DMS153 treated with DMSO at 0.1 percent for 48 hours (cell line): ENCODE data around the gene COL26A1.

Experiments
- DNase-seq: peaks from one replicate; lab custom pipeline; 2025; ENCODE audit not compliant: unreplicated experiment; lab: John Stamatoyannopoulos, UW

The COL26A1 gene

DNA sequence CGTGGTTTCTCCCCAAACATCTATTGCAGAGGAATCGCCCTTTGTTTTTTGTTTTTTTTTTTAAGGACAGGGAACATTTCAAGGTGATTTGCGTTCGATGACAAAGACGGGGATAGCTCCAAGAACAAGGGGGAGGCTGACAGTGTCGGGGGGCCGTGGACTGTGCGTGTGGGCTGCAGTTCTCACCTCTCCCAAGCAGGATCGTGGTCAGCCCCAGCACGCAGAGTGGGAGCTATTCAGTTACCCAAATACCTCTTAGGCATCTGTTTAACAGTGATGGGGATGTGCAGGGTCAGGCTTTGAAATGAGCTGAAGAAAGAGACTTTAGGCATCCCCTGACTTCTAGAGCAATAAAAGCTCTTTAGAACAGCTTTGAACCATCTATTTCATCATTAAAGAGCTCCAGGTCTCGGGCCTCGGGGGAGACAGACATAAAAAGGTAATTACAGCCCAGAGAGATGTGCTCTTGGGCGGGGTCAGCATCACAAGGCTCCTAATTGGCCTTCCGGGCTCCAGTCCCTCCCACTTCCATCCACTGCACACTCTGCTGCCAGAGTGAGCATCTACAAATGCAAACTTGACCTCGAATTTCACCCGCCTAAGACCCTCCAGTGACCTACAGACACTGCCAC is 169.2 kb downstream of the COL26A1 start:
- no peak for DNase-seq

DNA sequence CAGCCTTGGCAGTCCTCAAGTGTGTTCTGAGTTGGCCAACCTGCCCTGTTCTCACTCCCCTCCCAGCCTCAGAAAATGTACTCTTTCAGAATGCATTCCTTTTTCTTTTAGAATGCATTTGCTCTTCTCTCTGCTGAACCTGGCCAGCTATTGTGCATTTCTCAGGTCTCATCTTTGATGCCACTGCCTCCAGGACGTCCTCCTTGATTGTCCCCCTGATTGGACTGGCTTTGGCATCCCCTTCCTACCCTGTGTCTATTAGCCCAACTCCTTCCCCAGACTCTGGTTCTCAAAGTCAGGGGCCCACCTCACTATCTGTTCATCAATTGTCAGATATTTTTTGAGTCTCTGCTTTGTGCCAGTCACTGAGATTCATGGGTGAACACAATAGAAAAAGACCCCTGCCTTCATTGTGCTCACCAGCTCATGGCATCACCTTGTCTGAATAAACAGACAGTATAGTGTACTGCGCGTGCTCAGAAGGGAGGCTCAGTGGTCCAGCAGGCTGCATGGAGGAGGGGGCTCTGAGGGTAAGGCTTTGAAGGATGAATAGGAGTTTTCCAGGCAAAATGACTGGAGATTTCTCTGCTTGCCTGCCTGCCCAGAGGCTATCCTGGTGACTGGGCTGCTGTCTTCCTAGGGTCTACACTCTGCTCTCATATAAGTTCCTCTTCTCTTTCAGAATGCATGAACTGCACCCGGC is 169.9 kb downstream of the COL26A1 start:
- no peak for DNase-seq

DNA sequence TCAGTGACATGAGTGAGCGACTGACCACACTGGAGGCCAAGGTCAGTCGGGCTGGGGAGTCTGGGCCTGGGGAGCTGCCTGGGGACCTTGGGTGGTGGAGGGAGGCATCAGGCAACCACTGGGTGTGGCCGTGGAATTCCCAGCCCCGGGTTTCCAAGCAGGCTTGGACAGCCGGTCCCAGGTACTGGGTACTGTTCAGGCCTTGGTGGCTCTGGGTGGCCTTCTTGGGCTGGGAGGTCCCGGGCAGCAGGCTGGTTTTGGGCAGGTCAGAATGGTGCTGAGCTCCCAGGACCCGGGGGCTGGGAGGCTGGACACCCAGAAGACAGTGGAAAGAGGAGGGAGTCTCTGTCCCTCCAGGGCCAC is 170.4 kb downstream of the COL26A1 start:
- no peak for DNase-seq

DNA sequence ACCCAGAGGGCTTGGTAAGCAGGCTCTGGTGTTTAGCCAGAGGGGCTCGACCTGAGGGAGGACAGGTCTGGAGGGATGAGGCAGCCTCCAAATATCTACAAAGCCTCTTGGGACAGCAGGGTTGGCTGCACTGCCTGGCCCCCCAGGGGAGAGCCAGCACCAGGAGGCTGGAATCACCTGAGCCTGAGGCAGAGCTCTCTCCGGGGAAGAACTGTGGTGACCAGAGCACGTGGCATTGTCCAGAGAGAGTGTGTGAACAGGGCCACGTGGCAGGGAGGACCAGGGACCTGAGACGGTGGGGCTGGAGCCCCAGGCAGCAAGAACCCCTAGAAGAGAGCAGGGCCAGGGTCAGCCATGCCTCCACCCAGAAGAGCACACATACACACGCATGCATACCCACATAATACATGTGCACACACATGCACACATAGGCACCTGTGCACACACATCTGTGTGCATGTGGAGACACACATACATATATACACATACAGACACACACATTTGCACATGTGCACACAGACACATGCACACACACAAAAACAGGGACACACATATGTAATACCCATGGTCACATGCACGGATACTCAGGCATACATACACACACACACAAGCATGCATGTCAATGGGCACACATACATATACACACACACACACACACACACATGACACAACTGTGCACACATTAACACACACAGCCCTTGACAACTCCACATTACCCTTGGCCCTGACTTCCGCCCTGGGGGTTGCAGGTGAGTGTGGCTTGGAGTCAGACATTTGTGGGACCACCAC is 171.5 kb downstream of the COL26A1 start:
- no peak for DNase-seq

DNA sequence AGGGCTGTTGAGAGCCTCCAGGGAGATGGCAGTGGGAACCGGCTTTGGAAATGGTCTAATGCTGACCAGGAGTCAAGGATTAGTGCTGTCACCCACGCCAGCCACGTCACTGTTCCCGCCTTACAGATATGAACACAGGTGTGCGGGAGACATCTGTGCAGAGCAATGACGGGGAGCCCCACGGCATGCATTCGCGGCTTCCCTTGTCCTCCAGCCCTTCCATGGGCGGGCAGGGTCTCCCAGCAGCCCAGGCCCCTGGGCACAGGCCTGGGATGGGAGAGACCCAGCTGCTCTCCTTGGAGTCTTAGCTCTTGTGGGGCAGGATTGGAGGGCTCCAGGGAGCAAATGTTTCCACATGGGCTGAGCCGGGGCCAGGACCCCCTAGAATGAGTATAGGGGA is 172.2 kb downstream of the COL26A1 start:
- DNase-seq = no peak

DNA sequence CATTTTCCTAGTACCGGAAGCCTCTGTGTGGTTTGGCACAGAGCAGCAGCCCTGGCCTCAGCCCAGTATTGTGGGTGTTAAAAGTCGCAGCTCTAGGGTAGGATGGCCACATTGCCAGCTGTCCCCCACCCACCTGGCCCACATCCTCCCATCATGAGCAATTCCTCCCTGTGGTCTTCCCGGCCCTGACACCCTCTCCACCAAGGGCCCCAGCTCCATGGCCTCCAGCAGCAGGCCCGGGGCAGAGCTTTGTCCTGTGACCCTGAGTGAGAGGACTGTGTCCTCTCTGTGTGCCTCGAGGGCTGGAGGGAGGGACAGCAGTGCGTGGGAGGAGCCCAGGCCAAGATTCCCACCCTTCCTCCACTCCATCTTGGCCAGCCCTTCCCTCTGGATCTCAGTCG is 172.7 kb downstream of the COL26A1 start:
- no peak for DNase-seq

DNA sequence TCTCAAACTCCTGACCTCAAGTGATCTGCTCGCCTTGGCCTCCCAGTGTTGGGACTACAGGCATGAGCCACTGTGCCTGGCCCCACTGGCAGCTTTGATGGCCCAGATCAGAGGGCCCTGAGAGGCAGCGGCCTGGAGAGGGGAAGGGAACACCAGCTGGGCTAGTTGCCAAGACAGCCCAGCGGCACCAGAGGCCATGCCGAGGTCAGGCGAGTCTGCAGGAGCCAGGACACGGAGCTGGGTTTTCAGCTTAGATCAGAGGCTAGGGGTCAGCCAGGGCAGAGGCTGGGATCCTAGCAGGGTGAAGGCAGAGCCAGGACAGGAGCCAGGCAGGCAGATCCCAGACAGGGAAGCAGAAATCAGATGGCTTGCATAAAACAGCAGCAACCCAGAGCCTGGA is 173.6 kb downstream of the COL26A1 start:
- no peak for DNase-seq

DNA sequence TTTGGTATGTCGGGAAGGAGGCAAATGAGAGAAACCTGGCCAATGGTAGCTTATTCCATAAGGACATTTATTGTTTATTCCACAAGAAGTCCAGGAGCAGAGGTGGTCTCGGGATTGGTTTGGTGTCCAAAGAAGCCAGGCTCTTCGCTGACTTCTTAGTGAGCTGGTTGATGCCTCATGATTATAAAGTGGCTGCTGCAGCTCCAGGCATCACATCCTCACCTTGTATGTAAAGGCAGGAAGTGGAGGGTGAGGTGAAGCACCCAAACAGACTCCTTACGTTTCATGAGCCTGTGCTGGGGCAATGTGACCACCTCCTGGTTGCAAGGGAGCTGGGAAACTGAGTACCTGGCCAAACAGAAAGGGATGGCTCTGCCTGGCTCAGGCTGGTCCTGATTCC is 174.0 kb downstream of the COL26A1 start:
- DNase-seq = no peak

DNA sequence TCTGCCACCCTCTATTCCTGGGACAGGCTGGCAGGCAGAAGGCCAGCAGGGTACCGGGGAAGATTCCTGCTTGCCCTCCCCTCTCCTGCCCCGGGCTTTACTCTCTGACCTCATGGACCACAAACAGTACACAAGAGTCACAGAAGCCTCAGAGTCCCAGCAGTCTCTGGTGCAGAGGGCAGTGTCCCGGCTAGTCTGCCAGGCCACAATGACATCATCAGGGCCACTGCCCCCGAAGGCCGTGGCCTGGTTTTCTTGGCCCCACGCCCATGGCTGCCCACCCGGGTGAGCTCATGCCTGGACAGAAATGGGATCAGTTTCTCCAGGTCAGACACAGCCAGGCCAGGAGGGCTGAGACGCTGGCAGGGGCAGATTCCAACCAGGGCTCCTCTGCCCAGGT is 174.5 kb downstream of the COL26A1 start:
- DNase-seq = no peak

DNA sequence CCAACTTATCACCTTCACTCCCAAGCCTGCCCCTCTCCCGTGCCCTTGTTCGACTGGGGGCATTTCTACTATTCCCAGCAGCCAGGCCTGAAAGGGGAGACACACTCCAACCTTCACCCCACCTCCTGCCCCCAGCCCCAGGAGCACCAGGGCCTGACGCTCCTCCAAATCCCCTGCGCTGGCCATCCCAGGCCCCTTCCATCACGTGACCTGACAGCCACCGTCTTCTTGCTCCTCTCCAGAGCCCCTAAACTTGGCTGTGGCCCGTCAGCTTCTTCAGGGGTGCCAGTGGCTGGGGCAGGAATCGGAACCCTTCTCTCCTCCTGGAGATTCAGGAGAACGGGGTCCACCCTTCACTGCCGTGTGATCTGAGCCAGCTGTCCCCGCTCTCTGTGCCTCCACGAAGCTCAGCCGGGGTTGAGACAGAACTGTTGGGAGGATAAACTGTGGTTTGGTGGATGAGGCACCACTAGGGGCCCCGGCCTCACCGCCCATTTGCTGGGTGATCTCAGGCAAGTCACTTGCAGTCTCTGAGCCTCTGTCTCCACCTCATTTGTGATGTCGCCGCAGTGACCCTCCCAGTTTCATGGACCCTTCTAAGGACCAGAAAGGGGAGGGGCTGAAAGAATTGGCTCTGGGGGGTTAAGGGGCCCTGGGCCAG is 175.4 kb downstream of the COL26A1 start:
- DNase-seq = no peak

DNA sequence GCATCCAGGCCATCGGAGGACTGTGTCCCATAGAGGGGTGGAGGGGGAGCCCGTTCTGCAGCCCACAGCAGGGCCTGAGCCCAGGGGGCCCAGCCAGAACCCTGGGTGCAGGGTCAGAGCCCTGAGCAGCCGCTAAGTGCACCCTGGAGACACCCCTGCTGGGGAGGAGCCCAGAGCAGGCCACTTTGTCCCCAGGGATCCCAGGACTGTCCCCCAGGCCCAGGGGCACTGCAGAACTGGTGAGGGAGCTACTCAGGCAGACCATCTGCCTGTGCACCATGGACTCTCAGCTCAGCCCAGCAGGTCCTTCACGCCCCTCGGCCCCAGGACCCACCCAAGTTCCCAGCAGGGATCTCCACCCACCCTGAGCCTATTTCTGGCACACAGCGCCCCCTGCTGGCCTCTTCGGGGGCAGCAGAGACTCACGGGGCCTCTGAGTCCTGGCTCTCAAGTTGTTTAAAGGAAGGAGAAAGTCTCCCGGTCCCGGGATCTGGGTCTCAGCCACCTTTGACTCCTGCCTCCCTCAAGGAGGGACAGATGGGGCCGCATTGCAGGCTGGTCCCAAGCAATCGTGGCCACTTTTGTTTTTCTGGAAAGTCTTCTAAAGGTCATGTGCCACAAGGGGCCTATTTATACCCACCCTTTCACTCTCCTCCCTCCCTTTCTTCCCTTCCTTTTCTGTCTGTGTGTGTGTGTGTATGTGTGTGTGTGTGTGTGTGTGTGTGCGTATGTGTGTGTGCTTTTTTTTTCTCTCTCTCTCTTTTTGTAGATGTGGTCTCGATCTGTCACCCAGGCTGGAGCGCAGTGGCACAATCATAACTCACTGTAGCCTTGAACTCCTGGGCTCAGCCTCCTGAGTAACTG is 176.2 kb downstream of the COL26A1 start:
- no peak for DNase-seq

DNA sequence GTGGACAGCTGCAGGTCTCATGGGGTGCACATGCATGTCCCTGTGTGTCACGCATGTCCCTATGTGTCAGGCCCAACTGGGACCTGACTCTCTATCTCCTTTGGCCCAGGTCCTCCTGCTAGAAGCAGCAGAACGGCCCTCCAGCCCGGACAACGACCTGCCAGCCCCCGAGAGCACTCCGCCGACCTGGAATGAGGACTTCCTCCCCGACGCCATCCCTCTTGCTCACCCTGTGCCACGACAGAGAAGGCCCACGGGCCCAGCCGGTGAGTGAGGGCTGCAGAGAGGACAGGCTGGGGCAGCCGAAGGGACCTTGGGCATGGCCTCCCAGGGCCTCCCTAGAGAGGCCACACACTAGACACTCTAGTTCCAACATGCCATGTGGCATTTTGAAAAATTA is 177.1 kb downstream of the COL26A1 start:
- no peak for DNase-seq

DNA sequence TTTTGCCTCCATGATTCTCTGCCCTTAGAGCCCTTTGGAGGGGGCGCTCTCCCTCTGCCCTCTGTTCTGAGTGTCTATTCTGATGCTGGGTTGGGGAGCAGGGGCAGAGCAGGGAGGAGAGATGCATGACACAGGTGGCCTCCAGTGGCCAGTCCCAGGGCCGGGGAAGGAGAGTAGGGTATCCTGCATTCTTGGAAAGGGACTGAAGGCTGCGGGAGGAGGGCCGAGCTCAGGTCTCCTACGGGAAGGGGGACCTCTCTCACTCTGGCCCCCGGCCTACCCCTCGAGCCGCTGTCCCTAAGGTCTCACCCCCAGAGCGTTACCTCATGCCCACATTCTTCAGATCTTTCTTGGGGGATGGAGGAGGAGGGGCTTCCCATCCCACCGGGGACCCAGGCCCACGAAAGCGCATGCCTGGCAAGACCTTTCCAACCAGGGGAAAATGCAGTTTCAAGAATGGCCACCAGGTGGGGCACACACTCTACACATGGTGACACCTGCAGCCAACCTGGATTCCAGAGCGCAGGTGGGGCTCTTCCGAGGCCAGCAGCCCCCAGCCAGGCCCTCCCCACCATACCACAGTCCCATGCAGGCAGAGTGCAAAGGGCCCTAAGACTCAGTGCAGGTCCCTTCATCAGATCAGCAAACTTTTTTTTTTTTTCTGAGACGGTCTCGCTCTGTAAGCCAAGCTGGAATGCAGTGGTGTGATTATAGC is 180.0 kb downstream of the COL26A1 start:
- DNase-seq = peak; percentile 57

DNA sequence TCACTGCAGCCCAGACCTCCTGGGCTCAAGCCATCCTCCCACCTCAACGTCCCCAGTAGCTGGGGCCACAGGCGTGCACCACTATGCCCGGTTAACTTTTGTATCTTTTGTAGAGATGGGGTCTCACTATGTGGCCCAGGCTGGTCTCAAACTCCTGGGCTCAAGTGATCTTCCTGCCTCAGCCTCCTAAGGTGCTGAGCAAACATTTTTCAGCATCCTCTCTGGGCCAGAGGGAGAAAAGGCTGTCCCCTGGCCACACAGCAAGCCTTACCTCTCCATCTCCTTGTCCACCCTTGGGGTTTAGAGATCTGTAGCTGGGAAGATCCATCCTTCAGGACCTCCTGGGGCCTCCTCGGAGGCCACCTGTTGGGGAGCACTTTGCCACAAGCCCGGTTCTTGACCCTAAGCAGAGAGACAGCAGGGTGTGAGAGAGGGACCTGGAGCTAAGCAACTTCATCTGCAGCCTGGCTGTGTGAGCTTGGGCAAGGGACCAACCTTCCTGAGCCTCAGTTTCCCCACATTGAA is 180.6 kb downstream of the COL26A1 start:
- DNase-seq = no peak

DNA sequence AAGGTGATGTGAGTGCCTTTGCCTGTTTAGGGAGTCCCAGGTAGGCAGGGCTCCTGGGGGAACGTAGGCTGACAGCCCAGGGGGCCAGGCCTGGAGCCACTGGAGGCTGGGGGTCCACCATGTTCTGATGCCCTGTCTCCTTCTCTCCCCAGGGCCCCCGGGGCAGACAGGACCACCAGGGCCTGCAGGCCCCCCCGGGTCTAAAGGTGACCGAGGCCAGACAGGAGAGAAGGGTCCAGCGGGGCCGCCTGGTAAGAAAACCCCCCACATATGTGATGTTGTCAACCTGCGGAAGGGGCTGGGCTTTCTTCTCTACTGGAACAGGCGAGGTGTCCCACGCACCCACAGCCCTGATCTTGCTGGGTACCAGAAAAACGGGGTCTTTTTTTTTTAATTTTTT is 181.2 kb downstream of the COL26A1 start:
- DNase-seq = no peak

DNA sequence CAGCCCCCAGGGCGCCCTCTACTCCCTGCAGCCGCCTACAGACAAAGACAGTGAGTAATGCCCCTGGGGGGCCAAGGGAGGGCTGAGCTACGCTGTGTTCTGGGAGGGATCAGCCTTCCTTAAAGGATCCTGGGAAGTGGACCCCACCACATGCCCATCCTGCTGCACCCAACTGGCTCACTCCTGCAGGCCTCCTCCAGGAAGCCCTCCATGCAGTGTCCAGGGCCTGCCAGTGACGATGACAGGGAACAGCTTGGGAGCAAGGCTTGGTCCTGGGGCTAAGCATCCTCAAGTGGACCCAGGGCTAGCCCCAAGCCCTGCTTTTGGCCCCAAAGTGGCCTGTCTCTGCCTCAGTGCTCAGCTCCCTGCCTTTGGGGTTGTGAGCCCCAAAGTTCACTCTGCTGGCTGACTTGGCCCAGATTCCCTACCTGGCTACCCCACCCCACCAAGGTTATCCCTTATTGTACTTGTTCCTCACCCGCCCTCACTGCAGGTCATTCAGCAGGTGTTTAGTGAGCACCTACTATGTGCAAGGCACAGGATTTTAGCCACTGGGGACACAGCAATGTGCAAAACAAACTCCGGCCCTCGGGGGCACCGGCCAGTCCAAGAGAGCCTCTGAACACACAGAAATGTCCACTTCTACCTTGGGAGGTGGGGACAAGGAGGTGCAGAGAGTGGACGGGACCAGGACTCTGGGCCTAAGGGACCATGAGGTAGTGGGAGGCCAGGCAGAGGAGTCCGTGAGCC is 182.9 kb downstream of the COL26A1 start:
- no peak for DNase-seq

DNA sequence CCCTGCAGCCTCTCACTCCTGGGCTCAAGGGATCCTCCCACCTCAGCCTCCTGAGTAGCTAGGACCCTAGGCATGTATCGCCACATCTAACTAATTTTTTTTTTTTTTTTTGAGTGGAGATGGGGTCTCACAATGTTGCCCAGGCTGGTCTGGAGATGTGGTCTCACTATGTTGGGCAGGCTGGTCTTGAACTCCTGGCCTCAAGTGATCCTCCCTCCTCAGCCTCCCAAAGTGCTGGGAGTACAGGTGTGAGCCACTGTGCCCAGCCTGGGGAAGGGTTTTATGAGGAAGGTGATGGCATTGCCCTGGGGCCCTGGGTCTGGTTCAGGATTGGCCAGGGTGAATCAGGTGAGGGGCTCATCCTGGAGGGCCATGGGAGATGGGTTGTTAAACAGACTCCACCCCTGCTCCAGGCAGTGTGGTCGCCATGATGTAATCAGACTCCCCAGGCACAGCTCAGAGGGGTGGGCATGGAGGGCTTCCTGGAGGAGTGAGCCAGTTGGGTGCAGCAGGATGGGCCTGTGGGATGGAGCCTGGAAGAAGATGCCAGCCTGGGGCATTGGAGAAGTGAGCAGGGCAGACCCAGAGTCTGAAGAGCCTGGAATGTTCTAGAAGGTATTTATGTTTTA is 183.7 kb downstream of the COL26A1 start:
- no peak for DNase-seq

DNA sequence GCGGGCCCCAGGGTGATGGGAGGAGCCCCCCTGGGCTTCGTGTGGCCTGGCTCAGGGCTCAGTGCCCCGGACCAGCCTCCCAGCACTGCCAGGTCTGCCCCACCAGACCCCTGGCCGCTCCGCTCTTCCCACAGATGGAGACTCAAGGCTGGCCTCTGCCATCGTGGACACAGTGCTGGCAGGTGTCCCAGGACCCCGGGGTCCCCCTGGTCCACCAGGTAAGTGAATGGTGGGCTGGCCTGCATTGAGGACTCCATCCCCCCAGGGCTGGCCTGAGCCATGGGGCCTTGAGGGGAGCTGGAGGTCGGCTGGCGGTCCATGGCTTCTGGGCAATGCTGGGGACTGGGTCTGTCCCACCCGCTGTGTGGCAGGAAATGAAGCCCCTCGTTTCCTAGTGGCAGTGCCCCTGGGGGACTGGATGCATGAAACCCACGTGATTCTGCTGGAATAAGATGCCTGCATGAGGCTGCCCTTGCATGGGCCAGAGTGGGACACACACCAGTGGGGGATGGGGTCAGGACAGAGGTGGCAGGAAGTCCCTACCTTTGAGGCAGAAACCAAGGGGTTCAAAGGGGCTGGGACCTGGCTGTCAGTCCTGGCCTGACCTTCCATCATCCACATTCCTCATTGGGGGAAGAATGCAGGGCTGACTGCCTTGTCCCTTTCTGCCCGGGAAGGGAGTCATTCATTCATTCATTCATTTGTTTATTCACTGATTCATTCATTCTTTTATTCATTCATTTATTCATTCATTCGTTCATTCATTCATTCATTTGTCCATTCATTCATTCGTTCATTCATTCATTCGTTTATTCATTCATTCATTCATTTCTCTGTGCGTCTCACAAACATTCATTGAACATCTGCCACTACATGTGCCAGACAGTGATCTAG is 184.6 kb downstream of the COL26A1 start:
- DNase-seq = no peak
